ENCODE results near the gene DLAT.
"Not testable (repeated sequence)": the region's sequence is repeated elsewhere in the genome, so short reads cannot be mapped to it uniquely, and the experiment has no call there.

Gene DLAT

DNA sequence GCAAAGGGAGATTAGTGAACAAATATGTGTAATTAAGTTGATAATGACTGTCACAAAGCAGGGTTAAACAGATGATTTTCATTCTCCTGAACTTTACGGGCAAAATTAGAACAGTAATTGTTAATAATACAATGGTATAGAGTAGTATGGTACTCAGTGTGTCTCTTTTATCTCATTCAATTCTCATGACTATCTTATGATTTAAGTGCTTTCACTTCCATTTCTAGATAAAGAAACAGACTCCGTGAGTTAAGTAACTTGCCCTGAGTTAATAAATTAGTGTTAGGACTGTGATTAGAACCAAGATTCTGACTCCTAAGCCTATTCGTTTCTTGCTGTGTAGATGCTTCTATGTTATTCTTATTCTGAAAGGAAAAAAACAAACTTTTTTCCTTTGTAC, 26.6 kb downstream of the DLAT start:
- DNase-seq: no peak

DNA sequence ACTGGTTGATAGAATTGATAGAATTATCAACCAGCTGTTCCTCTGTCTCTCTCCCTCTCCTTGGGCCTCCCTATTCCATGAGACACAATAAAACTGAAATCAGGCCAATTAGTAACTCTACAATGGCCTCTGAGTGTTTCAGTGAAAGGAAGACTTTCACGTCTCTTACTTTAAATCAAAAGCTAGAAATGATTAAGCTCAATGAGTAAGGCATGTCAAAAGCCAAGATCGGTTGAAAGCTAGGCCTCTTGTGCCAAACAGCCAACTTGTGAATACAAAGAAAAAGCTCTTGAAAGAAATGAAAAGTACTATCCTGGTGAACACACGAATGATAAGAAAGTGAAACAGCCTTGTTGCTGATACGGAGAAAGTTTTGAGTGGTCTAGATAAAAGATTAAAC, 32.0 kb downstream of the DLAT start:
- no peak for DNase-seq

GRCh38 chr11:112058103-112058502, 32.9 kb downstream of the DLAT start:
- no peak for DNase-seq

- no peak for DNase-seq
These were observed 37.7 kb downstream of the DLAT start for GRCh38 chr11:112062923-112063322.

- peak; percentile 87 for DNase-seq
These were observed 49.0 kb downstream of the DLAT start, which contains the start of the genes NKAPD1 and PIH1D2 for GRCh38 chr11:112073941-112074811. Gene NKAPD1 (plus strand): TSS chr11:112074299. CDS start chr11:112075575, 1,276 bp downstream. Gene PIH1D2 (minus strand): TSS chr11:112074017. CDS start chr11:112073174, 843 bp downstream.

DNA sequence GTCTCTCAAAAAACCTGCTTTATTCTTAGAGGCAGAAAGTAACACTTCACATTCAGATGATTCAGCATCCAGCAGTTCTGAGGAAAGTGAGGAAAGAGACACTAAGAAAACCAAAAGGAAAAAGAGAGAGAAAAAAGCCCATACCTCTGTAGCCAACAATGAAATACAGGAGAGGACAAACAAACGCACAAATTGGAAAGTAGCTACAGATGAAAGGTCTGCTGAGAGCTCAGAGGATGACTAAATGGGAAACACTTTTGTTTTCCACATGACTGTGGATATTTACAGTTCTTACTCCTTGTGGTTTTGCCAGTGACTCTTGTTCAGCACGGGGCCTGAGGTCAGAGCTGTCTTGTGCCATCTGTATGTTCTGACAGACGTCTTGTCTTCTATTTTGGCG, 57.5 kb downstream of the DLAT start:
- no peak for DNase-seq

GRCh38 chr11:112085822-112086421, 60.7 kb downstream of the DLAT start:
- DNase-seq: no peak

GRCh38 chr11:112086422-112087191, 61.4 kb downstream of the DLAT start, which contains the start of the genes SDHD and TIMM8B:
Gene SDHD (plus strand): TSS chr11:112086873. CDS start chr11:112086908, 35 bp downstream.
Gene TIMM8B (minus strand): TSS chr11:112086756. CDS start chr11:112086723, 33 bp downstream.
- DNase-seq: peak; percentile 97

DNA sequence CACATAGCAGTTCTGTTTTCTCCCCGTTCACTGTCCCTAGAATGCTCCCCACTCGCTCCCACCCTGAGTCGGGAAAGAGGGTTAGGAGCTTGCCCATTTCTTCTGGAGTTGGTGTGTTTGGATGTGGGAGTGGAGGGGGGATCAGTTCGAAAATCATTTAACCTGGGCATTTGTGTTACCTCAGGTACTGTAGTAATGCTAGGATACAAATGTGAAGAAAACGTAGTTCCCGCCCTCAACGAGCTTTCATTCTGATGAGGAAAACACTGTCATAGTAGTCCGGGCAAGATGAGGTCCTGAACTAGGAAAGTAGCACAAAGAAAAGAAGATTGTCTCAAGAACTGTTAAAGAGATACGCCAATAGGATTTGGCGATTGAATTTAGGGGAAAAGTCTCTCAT, 62.0 kb downstream of the DLAT start:
- no peak for DNase-seq

DNA sequence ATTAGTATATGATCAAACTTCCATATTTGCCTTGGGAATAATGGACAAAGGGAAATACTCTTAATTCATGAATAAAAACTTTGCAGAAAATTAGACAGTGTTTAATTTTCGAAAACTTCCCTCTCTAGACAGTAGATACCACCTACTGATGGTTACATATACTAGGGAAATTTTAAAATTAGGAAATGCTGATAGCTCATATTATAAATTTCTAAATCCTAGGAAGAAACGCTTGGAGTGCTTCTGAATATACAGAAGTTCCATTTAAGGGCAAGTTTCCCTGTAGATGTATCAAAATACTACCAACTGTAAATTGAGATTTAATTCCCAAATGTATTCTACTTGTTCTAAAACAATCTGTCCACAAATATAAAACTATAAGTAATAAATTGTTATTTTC, 70.1 kb downstream of the DLAT start:
- DNase-seq: not testable (repeated sequence)

DNA sequence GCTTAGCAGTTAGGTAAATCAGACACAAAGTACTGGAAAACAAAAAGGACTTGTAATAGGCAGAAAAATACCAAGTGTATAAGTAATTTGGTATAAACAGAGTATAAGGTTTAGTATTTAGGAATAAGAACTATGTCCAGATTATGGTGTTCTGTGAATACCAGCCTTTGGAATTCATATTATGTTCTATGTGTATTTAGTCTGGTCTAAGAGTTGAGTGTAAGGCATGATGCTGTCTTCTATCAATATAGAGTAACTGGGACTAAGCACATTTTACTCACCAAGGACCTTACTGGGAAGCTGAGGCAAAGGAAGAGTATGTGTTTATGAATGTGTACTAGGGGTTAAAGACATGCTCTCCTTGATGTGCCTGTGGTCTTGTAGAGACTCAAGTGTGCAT, 71.0 kb downstream of the DLAT start:
- no peak for DNase-seq

DNA sequence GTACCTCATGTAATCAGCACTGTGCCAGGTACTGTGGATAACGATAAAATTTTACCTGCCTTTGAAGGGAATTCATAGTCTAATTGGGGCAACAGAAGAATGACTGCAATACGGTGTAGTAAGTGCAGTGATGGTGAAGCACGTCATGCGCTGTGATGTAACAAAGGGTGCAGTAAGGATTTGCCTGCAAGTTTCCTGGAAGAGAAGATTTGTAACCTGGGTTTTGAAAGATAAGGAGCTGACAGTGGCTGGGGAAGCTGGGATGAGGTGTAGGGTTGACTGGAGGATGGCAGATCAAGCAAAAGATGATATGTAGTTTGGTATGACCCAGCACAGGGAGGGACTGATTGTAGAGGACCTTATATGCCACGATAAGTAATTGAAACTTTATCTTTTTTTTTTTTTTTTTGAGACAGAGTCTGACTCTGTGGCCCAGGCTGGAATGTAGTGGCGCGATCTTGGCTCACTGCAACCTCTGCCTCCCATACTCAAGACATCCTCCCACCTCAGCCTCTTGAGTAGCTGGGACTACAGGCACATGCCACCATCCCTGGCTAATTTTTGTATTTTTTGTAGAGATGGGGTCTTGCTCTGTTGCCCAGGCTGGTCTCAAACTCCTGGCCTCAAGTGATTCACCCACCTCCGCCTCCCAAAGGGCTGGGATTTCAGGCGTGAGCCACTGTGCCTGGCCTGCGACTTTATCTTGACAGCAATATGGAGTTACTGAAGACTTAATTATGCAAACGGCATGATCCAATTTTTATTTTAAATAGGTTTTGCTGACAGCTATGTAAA, 72.7 kb downstream of the DLAT start:
- no peak for DNase-seq

GRCh38 chr11:112100462-112100861, 75.3 kb downstream of the DLAT start:
- DNase-seq: no peak

DNA sequence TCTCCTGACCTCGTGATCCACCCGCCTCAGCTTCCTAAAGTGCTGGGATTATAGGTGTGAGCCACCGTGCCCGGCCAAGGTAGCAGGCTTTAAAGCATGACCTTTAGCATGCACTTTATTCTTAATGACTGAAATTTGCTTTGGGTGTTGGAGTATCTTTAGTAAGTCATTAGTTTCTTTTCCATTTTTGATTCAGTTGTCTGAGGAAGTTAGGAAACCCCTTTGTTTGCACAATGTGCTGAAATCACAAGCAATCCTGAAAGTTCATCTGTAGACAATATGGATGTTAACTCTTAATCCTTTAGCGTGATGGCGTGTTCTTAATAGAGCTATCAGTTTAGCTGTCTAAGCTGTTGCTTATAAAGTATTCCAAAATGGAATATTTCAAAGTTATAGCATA, 78.2 kb downstream of the DLAT start:
- no peak for DNase-seq

DNA sequence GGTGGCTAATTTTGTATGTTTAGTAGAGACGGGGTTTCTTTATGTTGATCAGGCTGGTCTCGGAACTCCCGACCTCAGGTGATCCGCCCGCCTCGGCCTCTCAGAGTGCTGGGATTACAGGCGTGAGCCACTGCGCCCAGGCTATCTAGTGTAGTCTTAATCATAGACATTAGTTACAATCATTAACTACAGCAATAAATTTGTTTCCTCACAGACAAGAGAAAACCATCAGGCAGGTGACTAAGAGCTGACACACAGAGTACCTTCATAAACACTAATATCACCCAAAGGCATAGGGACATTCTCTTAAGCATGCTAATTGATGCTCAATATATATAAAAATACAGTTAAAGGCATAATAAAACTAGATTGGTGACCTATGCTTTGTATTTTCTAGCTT, 80.9 kb downstream of the DLAT start:
- no peak for DNase-seq
